Measurements from ENCODE around the gene MXD4.

- TF ChIP-seq EZH2 (IDR thresholded peaks at IDR 0.05; ENCODE audit: insufficient read depth, poor library complexity, severe bottlenecking) (no peak), EZH2phosphoT487 (IDR thresholded peaks at IDR 0.05; ENCODE audit: insufficient read depth, low read depth) (no peak)
Observed at GRCh38 chr4:2249526-2250356, 12.2 kb downstream of the MXD4 start.
